ENCODE data around the gene ABHD8.

Gene ABHD8

DNA sequence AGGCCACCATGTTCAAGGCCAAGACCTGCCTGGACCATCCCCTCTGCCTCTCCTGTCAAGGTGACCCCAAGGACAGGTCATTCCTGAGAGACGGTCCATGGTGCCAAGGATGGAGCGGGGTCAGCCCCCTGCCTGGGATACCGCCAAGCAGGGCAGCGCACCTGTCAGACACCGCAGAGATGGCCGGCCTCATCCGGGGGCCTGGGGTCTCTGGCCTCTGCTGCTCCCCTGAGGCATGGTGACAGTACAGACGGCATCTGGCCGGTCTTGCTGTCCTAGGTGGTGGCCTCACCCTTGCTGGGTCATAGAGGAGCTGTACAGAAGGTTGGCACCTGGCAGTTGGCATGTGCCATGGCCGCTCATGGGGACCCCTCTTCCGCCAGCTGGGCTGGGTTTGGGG is 17.2 kb upstream of the ABHD8 start:
- peaks cover 39 to 74% (median 50%) of the 10 kb centered on the region in 3 donors for H3K36me3 ChIP-seq
- intact Hi-C loops (cut with DNase I; ENCODE audit: low total_unique reads) = no loop called here
- H3K9me3 ChIP-seq = no peaks in the 10 kb centered on the region

DNA sequence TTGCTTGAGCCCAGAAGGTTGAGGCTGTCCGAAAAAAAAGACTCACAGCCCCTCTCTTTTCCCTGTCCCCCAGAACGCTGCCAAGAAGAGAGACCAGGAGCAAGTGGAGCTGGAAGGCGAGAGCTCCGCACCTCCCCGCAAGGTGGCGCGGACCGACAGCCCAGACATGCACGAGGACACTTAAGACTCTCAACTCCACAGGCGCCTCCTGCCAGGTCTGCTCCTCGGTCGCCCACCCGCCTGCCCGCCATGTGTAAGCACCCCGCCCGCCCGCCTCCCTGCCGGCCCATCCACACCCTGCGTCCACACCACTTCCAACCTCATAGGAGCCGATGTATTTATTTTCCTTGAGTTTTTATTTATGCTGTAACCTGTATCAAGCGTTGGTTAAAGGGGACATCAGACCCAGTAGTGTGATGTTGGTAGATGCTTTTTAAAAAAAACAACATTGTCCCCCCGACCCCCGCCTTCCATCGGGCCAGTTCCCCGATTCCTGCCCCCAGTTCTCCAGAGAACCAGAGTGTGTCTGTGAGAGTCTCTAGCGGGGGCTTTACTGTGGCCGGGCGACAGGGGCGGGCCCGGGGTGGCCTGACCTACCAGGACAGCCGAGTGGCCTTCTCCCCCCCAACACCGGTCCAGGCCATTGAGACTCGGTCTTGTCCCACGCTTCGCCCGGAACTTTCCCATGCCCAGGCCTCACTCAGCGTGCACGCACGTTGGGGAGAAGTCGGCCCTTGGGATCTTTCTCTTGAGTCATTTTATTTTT is 16.4 kb upstream of the ABHD8 start:
- no peak overlapping the region for H3K4me3 ChIP-seq
- peaks cover 0 to 27% (median 21%) of the 10 kb centered on the region in 4 donors for H3K4me1 ChIP-seq
- H3K9me3 ChIP-seq = no peaks in the 10 kb centered on the region
- intact Hi-C loops (cut with DNase I; ENCODE audit: low total_unique reads) = no loop called here
- peaks cover 41 to 76% (median 55%) of the 10 kb centered on the region in 3 donors for H3K36me3 ChIP-seq
- H3K27me3 ChIP-seq = no peaks in the 10 kb centered on the region
- no peak overlapping the region for H3K27ac ChIP-seq
- TF ChIP-seq, protein P1, sequence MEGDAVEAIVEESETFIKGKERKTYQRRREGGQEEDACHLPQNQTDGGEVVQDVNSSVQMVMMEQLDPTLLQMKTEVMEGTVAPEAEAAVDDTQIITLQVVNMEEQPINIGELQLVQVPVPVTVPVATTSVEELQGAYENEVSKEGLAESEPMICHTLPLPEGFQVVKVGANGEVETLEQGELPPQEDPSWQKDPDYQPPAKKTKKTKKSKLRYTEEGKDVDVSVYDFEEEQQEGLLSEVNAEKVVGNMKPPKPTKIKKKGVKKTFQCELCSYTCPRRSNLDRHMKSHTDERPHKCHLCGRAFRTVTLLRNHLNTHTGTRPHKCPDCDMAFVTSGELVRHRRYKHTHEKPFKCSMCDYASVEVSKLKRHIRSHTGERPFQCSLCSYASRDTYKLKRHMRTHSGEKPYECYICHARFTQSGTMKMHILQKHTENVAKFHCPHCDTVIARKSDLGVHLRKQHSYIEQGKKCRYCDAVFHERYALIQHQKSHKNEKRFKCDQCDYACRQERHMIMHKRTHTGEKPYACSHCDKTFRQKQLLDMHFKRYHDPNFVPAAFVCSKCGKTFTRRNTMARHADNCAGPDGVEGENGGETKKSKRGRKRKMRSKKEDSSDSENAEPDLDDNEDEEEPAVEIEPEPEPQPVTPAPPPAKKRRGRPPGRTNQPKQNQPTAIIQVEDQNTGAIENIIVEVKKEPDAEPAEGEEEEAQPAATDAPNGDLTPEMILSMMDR (IDR thresholded peaks at IDR 0.05) = no peak
- DNase-seq = no peak

More for the DNA sequence above, 17.2 kb upstream of the ABHD8 start:
- TF ChIP-seq, protein P1 (IDR thresholded peaks at IDR 0.05) = no peak
- no peak for DNase-seq
- H3K27ac ChIP-seq = no peak overlapping the region
- no peak overlapping the region for H3K4me3 ChIP-seq
- peaks cover 0 to 34% (median 29%) of the 10 kb centered on the region in 4 donors for H3K4me1 ChIP-seq
- no peaks in the 10 kb centered on the region for H3K27me3 ChIP-seq

DNA sequence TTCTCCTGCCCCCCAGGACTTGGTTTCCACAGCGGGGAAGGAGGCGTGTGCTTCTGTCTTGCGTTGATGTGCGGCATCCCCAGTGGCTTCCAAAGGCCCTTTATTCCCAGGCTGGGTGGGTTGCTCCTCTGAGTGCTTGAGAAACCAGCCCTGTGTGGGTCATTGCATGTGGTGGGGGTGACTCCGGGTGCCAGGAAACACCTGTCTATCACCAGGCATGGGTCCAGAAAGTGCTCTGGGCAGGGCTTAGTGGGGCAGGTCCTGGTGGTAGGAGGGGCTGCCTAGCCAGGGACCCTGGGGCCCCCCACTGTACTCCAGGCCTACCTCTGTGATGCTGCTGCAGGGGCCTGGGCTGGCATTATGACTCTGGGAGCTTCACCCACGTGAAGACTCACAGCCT is 15.7 kb upstream of the ABHD8 start:
- peaks cover 0 to 20% (median 14%) of the 10 kb centered on the region in 4 donors for H3K4me1 ChIP-seq
- peaks cover 45 to 82% (median 62%) of the 10 kb centered on the region in 3 donors for H3K36me3 ChIP-seq
- TF ChIP-seq, protein P1 (IDR thresholded peaks at IDR 0.05) = no peak
- no peak for DNase-seq
- H3K4me3 ChIP-seq = no peak overlapping the region
- no peaks in the 10 kb centered on the region for H3K9me3 ChIP-seq
- intact Hi-C loops (cut with DNase I; ENCODE audit: low total_unique reads) = no loop called here
- no peak overlapping the region for H3K27ac ChIP-seq
- no peaks in the 10 kb centered on the region for H3K27me3 ChIP-seq

DNA sequence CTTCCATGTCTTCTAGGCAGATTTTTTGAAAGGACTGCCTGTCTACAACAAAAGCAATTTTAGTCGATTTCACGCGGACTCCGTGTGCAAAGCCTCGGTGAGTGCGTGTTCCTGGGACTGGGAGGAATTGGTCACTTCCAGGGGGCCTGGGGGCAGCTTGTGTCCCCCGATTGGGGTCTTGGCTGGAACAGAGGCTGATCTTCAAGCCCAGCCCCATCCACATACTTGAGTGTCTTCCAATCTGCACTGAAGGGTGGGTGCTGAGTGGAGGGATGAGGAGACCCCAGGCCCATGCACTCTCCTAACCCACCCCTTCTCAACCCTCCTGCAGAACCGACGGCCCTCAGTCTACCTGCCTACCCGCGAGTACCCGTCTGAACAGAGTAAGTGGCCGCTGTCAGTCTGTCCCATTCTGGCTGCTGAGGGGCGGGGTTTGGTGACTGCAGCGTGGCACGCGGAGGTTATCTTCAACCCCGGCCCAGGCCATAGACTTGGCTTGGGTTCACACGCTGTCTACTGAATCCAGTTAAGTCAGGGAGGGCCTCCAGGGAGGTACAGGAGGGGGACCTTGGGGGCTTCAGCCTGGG is 10.9 kb upstream of the ABHD8 start:
- intact Hi-C loops (cut with DNase I; ENCODE audit: low total_unique reads) = no loop called here
- Histone ChIP-seq H3K9me3 (no peaks in the 10 kb centered on the region), H3K4me3 (no peak overlapping the region), H3K36me3 (peaks cover 23 to 70% (median 37%) of the 10 kb centered on the region in 3 donors), H3K27me3 (no peaks in the 10 kb centered on the region), H3K27ac (no peak overlapping the region), H3K4me1 (peaks cover 0 to 33% (median 25%) of the 10 kb centered on the region in 4 donors)
- TF ChIP-seq, protein P1 (IDR thresholded peaks at IDR 0.05) = no peak
- no peak for DNase-seq

DNA sequence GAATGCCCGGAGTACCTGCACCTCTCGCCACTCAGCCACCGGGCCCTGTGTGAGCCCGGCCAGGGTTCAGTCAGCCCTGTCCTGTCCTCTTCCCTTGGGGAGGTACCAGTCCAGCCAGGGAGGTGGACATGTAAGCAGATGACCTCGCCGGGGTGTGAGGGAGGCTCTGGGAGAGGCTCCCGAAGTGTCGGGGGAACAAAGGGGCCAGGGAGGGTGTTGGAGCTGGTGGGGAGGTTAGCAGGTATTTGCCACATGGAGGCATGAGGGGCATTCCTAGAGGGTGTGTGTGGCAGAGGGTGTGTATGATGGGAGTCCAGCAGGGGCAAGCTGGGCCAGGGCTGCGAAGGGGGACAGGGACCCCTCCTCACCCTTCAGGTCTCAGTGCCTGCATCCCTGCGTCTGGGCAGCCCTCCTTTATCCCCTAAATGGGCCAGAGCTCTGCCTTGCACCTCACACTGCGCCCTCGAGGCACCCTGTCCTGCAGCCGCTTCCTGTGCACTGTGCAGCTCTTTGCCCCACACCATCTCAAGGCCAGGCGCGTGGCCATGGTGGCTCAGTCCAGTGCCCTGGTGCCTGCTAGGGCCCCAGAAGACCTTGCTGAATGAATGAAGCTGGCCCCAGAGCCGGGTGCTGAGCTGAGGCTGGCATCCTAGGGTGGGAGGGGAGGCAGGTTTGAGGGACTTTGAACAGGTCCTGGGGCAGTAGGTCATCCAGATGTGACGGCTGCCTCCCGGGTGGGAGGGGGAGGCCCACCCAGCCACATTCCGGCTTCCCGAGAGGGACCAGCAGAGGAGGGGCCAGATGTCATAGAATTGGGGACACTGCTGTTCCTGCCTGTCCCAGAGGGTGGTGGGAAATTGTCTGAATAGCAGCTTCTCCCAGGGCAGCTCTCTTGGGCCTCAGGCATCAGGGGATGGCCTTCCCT is 9.2 kb upstream of the ABHD8 start:
- no peak for DNase-seq
- H3K36me3 ChIP-seq = peaks cover 22 to 53% (median 32%) of the 10 kb centered on the region in 3 donors
- peaks cover 0 to 40% (median 27%) of the 10 kb centered on the region in 4 donors for H3K4me1 ChIP-seq
- TF ChIP-seq, protein P1 (IDR thresholded peaks at IDR 0.05) = no peak
- no peak overlapping the region for H3K27ac ChIP-seq
- intact Hi-C loops (cut with DNase I; ENCODE audit: low total_unique reads) = no loop called here
- H3K9me3 ChIP-seq = no peaks in the 10 kb centered on the region
- no peak overlapping the region for H3K4me3 ChIP-seq
- no peaks in the 10 kb centered on the region for H3K27me3 ChIP-seq
